ENCODE results near the gene LCN12. TPM values are rescaled to one million over a fixed set of nuclear protein-coding genes. Genes with fewer than 3 reads are reported as not detected.

The LCN12 gene
- total and polyA plus RNA-seq, 3 donors from 2014 or later: 11.5 to 27.8 (median 27.1) TPM

DNA sequence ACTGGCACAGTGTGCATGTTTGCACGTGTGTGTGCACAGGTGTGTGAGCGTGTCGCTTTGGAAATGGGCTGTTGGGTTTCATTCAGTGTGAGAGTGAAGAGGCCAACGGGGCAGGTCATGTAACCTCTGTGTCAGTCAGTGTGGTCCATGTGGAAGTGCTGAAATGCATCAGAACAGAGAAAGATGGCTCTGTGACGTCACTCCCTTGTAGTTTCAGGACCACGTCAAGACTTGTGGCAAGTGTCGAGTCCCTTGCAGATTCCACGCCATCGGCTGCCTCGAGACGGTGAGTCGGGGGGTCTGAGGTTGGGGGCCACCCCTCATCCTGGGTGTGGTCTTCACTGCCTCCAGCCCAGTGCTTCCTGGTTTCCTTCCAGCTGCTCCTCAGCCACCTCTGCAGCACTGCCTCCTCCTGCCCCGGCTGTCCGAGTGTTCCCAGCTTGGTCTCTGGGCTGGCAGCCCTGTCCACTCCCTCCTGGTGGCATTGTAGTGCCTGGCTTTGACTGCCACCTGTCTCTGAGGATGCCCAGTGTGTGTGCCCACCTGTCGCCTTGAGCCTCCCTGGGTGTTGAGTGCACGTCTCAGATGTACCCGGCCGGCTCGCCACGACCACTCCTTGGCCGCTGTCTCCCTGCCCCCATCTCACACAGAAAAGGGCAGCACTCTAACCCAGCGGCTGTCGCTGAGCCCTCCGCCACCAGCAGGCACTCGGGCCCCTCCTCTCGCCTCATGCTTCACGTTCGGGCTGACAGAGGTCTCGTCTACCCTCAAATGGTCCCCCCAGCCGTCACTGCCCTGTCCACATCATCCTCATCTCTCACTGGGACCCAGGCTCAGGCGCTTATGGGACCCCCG, 35.5 kb upstream of the LCN12 start:
- no peaks in the 10 kb centered on the region for H3K36me3 ChIP-seq (ENCODE audit: low read depth, missing control alignments)
- 91 to 93% methylated on average over 29 to 32 of the region's 32 CpGs for WGBS, 2 donors
- TF ChIP-seq, protein P1, sequence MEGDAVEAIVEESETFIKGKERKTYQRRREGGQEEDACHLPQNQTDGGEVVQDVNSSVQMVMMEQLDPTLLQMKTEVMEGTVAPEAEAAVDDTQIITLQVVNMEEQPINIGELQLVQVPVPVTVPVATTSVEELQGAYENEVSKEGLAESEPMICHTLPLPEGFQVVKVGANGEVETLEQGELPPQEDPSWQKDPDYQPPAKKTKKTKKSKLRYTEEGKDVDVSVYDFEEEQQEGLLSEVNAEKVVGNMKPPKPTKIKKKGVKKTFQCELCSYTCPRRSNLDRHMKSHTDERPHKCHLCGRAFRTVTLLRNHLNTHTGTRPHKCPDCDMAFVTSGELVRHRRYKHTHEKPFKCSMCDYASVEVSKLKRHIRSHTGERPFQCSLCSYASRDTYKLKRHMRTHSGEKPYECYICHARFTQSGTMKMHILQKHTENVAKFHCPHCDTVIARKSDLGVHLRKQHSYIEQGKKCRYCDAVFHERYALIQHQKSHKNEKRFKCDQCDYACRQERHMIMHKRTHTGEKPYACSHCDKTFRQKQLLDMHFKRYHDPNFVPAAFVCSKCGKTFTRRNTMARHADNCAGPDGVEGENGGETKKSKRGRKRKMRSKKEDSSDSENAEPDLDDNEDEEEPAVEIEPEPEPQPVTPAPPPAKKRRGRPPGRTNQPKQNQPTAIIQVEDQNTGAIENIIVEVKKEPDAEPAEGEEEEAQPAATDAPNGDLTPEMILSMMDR (IDR thresholded peaks at IDR 0.05): no peak
- TF ChIP-seq POLR2A (IDR thresholded peaks at IDR 0.05): no peak
- no peaks in the 10 kb centered on the region for H3K9me3 ChIP-seq
- no peak overlapping the region for H3K4me3 ChIP-seq
- intact Hi-C loops (cut with DNase I; ENCODE audit: low total_unique reads): no loop called here
- no peak overlapping the region for H3K27ac ChIP-seq
- no peaks in the 10 kb centered on the region for H3K27me3 ChIP-seq
- H3K4me1 ChIP-seq: peaks cover 6% of the 10 kb centered on the region
- no peak for DNase-seq

DNA sequence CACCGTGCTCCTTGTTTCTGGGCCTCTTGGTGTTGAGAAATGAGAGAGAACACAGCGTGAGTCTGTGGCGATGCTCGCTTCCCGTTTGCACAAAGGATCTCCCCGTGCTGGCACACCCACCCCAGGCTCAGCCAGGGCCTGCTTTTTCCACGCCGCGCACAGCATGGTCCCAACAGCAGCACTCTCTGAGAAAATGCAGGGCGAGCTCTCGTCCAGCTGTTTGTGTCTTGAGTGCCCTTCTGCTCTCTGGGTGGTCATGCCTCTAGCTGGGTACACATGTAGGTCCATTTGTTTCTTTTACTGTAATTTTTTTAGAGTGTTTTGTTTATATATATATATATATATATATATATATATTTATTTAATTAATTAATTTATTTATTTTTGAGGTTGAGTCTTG, 34.2 kb upstream of the LCN12 start:
- intact Hi-C loops (cut with DNase I; ENCODE audit: low total_unique reads): no loop called here
- TF ChIP-seq POLR2A (IDR thresholded peaks at IDR 0.05): no peak
- TF ChIP-seq, protein P1 (IDR thresholded peaks at IDR 0.05): no peak
- Histone ChIP-seq H3K4me3 (no peak overlapping the region), H3K27ac (no peak overlapping the region), H3K9me3 (no peaks in the 10 kb centered on the region), H3K27me3 (no peaks in the 10 kb centered on the region), H3K4me1 (peaks cover 15% of the 10 kb centered on the region), H3K36me3 (ENCODE audit: low read depth, missing control alignments) (no peaks in the 10 kb centered on the region)
- WGBS, 2 donors: 92 to 94% methylated on average over 11 of the region's 11 CpGs
- no peak for DNase-seq

DNA sequence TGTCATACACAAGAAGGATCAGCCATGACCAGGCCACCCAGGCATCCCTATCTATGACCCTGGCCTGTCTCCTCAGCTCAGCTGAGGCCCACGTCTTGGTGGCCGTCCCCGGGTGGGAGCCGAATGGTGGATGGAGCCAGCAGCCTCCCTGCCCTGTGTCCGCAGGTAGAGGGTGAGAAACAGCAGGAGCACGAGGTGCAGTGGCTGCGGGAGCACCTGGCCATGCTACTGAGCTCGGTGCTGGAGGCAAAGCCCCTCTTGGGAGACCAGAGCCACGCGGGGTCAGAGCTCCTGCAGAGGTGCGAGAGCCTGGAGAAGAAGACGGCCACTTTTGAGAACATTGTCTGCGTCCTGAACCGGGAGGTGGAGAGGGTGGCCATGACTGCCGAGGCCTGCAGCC, 32.0 kb upstream of the LCN12 start:
- H3K36me3 ChIP-seq (ENCODE audit: low read depth, missing control alignments): no peaks in the 10 kb centered on the region
- H3K4me1 ChIP-seq: peaks cover 15% of the 10 kb centered on the region
- 95 to 99% methylated on average over 14 of the region's 15 CpGs for WGBS, 2 donors
- no peak for DNase-seq
- H3K27me3 ChIP-seq: no peaks in the 10 kb centered on the region
- no peak overlapping the region for H3K27ac ChIP-seq
- TF ChIP-seq POLR2A (IDR thresholded peaks at IDR 0.05): no peak
- TF ChIP-seq, protein P1 (IDR thresholded peaks at IDR 0.05): no peak
- no peaks in the 10 kb centered on the region for H3K9me3 ChIP-seq
- intact Hi-C loops (cut with DNase I; ENCODE audit: low total_unique reads): no loop called here
- no peak overlapping the region for H3K4me3 ChIP-seq

DNA sequence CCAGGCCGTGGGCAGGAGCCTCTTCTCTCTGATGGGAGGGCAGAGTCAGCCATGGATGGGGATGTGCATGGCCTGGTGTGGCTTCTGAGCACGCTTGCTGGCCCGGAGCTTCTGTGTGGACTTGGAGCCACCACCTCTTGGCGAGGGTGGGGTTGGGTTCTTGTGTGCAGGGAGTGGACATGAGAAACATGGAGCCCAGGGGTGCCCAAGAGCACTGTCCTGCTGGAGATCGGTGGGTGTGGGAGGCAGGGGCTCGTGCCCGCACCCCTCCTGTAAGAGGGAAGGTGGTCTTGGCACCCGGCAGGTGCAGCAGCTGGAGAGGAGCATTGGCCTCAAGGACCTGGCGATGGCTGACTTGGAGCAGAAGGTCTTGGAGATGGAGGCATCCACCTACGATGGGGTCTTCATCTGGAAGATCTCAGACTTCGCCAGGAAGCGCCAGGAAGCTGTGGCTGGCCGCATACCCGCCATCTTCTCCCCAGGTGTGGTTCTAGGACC, 31.3 kb upstream of the LCN12 start:
- no peaks in the 10 kb centered on the region for H3K9me3 ChIP-seq
- no peaks in the 10 kb centered on the region for H3K36me3 ChIP-seq (ENCODE audit: low read depth, missing control alignments)
- TF ChIP-seq, protein P1 (IDR thresholded peaks at IDR 0.05): no peak
- TF ChIP-seq POLR2A (IDR thresholded peaks at IDR 0.05): no peak

More for the DNA sequence above, 31.3 kb upstream of the LCN12 start:
- WGBS, 2 donors: 95% methylated on average over 11 to 14 of the region's 14 CpGs
- H3K27me3 ChIP-seq: no peaks in the 10 kb centered on the region
- DNase-seq: no peak
- intact Hi-C loops (cut with DNase I; ENCODE audit: low total_unique reads): no loop called here
- H3K4me1 ChIP-seq: peaks cover 15% of the 10 kb centered on the region
- no peak overlapping the region for H3K4me3 ChIP-seq
- no peak overlapping the region for H3K27ac ChIP-seq
